SIG-M5 (cell line): Measurements from ENCODE around the gene SLC16A12.

Experiments used
- DNase-seq: peaks from one replicate; lab custom pipeline; 2025; lab: John Stamatoyannopoulos, UW

Gene SLC16A12

GRCh38 chr10:89535171-89536012 is at the start of gene SLC16A12:
Gene SLC16A12 (minus strand): TSS chr10:89535594. CDS start chr10:89462578, 73,016 bp downstream.
- no peak for DNase-seq

- no peak for DNase-seq
Measured at GRCh38 chr10:89582022-89582421, 46.6 kb upstream of the SLC16A12 start.

- no peak for DNase-seq
Measured at GRCh38 chr10:89580243-89580642, 44.8 kb upstream of the SLC16A12 start.

GRCh38 chr10:89576696-89577095 is 41.3 kb upstream of the SLC16A12 start:
- DNase-seq: no peak

- DNase-seq: no peak
Measured at GRCh38 chr10:89576022-89576421, 40.6 kb upstream of the SLC16A12 start.

GRCh38 chr10:89575031-89575430 is 39.6 kb upstream of the SLC16A12 start:
- DNase-seq: no peak

GRCh38 chr10:89574368-89574767 is 39.0 kb upstream of the SLC16A12 start:
- DNase-seq: no peak

- no peak for DNase-seq
Measured at GRCh38 chr10:89567576-89568245, 32.3 kb upstream of the SLC16A12 start.

- DNase-seq: no peak
Measured at GRCh38 chr10:89566992-89567391, 31.6 kb upstream of the SLC16A12 start.

GRCh38 chr10:89566095-89566950 is 30.9 kb upstream of the SLC16A12 start:
- DNase-seq: no peak

GRCh38 chr10:89565180-89565579 is 29.8 kb upstream of the SLC16A12 start:
- no peak for DNase-seq

- no peak for DNase-seq
Measured at GRCh38 chr10:89563861-89564478, 28.6 kb upstream of the SLC16A12 start.

GRCh38 chr10:89563311-89563710 is 27.9 kb upstream of the SLC16A12 start:
- no peak for DNase-seq

- DNase-seq: no peak
Measured at GRCh38 chr10:89556600-89556999, 21.2 kb upstream of the SLC16A12 start.

- DNase-seq: no peak
Measured at GRCh38 chr10:89555688-89556445, 20.5 kb upstream of the SLC16A12 start.

GRCh38 chr10:89554433-89554832 is 19.0 kb upstream of the SLC16A12 start:
- DNase-seq: no peak

- no peak for DNase-seq
Measured at GRCh38 chr10:89553064-89553734, 17.8 kb upstream of the SLC16A12 start.

GRCh38 chr10:89552213-89552612 is 16.8 kb upstream of the SLC16A12 start:
- no peak for DNase-seq

GRCh38 chr10:89550509-89550908 is 15.1 kb upstream of the SLC16A12 start:
- no peak for DNase-seq

GRCh38 chr10:89549510-89549909 is 14.1 kb upstream of the SLC16A12 start:
- DNase-seq: no peak

GRCh38 chr10:89548673-89549072 is 13.3 kb upstream of the SLC16A12 start:
- no peak for DNase-seq
